ENCODE data around the gene MEOX1. TPM values are rescaled to one million over a fixed set of nuclear protein-coding genes. Genes with fewer than 3 reads are reported as not detected.

The MEOX1 gene
- total and polyA plus RNA-seq, 5 donors: 4.2 to 16.8 (median 10.6) TPM

DNA sequence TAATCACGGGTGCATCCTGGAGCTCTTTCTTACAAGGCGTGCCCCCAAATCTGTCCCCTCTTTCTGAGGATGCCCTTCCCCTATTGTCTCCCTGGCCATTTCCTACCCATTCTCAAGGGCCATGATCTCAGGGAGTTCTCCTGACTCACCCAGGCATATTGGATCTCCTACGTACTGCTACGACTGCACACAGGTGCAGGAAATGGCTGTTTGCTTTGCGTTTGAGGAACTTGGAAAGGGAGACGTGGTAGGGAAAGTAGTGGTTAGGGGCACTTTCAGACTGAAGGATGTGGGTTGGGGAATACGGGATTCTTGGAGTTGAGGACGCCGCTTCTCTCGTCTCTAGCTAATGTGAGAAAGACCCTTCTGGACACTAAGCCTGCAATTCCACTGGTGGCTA is 18.7 kb upstream of the MEOX1 start:
- Histone ChIP-seq H3K4me1 (ENCODE audit: control insufficient read depth, insufficient read depth, low read length) (no peaks in the 10 kb centered on the region), H3K27me3 (ENCODE audit: control insufficient read depth, insufficient read depth) (no peaks in the 10 kb centered on the region), H3K4me3 (ENCODE audit: low read length) (no peak overlapping the region), H3K27ac (ENCODE audit: low read length) (no peak overlapping the region), H3K9me3 (ENCODE audit: control insufficient read depth, low read length) (no peaks in the 10 kb centered on the region)
- intact Hi-C loops (cut with DNase I): no loop called here
- no peak for ATAC-seq
- no peak for DNase-seq
- 76% methylated on average over 10 of the region's 10 CpGs for WGBS

DNA sequence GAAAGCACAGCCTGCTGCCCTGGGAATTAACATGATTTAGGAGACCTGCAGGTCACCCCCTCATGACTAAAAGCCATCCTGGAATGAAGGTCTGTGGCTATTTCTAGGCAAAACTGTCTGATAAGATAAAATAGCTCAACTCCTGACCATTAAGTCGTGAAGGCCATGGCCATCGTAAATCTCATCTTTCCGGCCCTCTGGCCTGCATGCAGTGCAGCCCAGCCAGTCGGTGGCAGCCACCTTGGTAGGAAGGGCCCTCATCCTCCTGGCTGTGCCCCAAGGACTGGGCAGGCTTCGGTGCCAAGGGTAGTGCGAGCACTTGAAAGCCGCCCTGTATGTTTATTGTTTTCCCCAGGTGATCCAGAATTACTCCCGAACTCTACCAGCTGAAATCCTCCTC is 18.2 kb upstream of the MEOX1 start:
- ATAC-seq (no peak), DNase-seq (no peak)
- Histone ChIP-seq H3K9me3 (ENCODE audit: control insufficient read depth, low read length) (no peaks in the 10 kb centered on the region), H3K27me3 (ENCODE audit: control insufficient read depth, insufficient read depth) (no peaks in the 10 kb centered on the region), H3K4me3 (ENCODE audit: low read length) (no peak overlapping the region), H3K4me1 (ENCODE audit: control insufficient read depth, insufficient read depth, low read length) (no peaks in the 10 kb centered on the region), H3K27ac (ENCODE audit: low read length) (no peak overlapping the region)
- intact Hi-C loops (cut with DNase I): no loop called here
- 76% methylated on average over 8 of the region's 8 CpGs for WGBS

DNA sequence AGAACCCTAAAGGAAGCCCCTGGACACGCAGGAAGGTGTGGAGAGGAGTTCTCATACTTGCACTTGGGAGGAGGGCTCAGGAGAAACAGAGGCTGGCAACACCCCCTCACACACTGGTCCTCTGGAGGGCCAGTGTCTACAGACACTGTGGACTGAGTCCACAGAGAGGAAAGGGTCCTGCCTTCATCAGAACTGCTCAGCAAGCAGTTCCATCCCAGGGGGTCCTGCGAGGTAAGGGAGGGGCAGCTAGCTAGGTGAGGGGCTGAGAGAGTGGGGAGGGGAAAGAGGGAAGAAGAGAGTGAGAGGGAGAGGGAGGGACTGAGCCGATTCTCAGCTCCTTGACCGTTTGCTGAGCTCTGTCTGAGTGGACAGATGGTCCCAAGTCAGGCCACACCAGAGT is 17.7 kb upstream of the MEOX1 start:
- Histone ChIP-seq H3K4me1 (ENCODE audit: control insufficient read depth, insufficient read depth, low read length) (no peaks in the 10 kb centered on the region), H3K27me3 (ENCODE audit: control insufficient read depth, insufficient read depth) (no peaks in the 10 kb centered on the region), H3K27ac (ENCODE audit: low read length) (no peak overlapping the region), H3K9me3 (ENCODE audit: control insufficient read depth, low read length) (no peaks in the 10 kb centered on the region), H3K4me3 (ENCODE audit: low read length) (no peak overlapping the region)
- 50% methylated on average over 4 of the region's 4 CpGs for WGBS
- DNase-seq (no peak), ATAC-seq (no peak)
- intact Hi-C loops (cut with DNase I): no loop called here

DNA sequence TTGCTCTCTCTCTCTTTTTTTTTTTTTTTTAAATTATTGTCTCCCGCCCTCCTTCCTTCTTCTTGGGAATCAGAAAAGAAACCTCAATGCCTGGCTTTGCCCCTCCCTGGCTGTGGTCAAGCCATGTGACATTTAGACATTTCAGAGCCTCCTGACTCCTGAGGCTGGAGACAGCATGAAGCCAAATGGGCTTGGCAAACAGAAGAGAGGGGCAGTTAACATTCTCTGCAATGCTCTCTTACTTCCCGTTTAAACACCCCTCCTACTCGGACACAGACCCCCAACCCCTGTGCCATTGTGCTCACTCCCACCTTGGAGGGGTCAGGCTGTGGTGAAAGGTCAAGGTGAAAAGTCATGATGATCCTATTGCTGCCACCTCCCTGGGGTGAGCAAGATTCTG is 14.7 kb upstream of the MEOX1 start:
- no peak overlapping the region for H3K27ac ChIP-seq (ENCODE audit: low read length)
- H3K4me3 ChIP-seq (ENCODE audit: low read length): no peak overlapping the region
- intact Hi-C loops (cut with DNase I): loop anchor here in 2 of 4 donors (2.0 kb wide), 2 partner anchors 100 to 156 kb away; no protein-coding TSS in a partner anchor
- no peaks in the 10 kb centered on the region for H3K4me1 ChIP-seq (ENCODE audit: control insufficient read depth, insufficient read depth, low read length)
- ATAC-seq (no peak), DNase-seq (no peak)
- 65% methylated on average over 3 of the region's 3 CpGs for WGBS
- H3K27me3 ChIP-seq (ENCODE audit: control insufficient read depth, insufficient read depth): no peaks in the 10 kb centered on the region
- H3K9me3 ChIP-seq (ENCODE audit: control insufficient read depth, low read length): no peaks in the 10 kb centered on the region

DNA sequence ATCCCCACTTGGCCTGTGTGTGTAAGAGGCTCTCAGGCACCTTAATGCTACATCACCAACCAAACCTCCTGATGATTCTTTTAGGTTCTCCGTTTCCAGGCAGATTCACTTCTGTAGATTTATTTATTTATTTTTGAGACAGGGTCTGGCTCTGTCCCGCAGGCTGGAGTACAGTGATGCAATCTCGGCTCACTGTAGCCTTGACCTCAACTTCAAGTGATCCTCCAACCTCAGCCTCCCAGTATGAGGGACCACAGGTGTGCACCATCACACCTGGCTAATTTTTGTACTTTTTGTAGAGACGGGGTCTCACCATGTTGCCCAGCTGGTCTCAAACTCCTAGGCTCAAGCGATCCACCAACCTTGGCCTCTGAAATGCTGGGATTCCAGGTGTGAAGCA is 12.7 kb upstream of the MEOX1 start:
- DNase-seq (no peak), ATAC-seq (no peak)
- Histone ChIP-seq H3K27me3 (ENCODE audit: control insufficient read depth, insufficient read depth) (no peaks in the 10 kb centered on the region), H3K4me3 (ENCODE audit: low read length) (no peak overlapping the region), H3K27ac (ENCODE audit: low read length) (no peak overlapping the region), H3K4me1 (ENCODE audit: control insufficient read depth, insufficient read depth, low read length) (peaks cover 3% of the 10 kb centered on the region), H3K9me3 (ENCODE audit: control insufficient read depth, low read length) (no peaks in the 10 kb centered on the region)
- intact Hi-C loops (cut with DNase I): loop anchor here in 2 of 4 donors (1.0 kb wide), 2 partner anchors 97 to 98 kb away; no protein-coding TSS in a partner anchor
- WGBS: 92% methylated on average over 5 of the region's 5 CpGs

DNA sequence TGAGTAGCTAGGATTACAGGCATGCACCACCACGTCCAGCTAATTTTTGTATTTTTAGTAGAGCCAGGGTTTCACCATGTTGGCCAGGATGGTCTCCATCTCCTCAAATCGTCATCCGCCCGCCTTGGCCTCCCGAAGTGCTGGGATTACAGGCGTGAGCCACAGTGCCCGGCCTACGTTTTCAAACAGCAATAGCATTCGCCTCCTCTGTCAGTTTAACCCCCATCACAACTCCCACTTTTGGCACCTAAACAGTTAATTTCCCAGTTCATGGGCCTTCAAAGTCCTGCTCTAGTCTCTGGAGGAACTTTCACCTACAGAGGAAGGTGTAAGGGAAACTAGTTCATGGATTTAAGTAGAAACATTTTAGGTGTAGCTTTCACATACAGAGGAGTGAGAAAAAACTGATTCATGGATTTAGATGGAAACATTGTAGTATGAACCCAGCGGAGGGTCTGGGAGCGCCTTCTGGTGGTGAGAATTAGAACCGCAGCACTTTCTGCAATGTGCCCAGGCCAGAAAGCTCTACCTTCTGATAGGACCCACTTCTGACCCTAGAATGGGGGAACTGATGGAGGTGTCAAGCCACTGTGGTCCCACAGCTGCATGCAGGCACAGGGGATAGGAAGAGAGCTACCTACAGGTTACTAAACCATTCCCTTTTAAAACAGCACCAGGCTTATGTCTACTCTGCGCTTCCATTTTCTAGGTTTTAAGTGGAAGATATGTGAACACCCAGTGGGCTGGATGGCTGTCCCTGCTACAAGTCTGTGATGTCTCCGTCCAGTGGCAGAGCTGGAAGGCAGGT is 12.0 kb upstream of the MEOX1 start:
- Histone ChIP-seq H3K27me3 (ENCODE audit: control insufficient read depth, insufficient read depth) (no peaks in the 10 kb centered on the region), H3K27ac (ENCODE audit: low read length) (no peak overlapping the region), H3K4me3 (ENCODE audit: low read length) (no peak overlapping the region), H3K4me1 (ENCODE audit: control insufficient read depth, insufficient read depth, low read length) (peaks cover 3% of the 10 kb centered on the region), H3K9me3 (ENCODE audit: control insufficient read depth, low read length) (no peaks in the 10 kb centered on the region)
- WGBS: 48% methylated on average over 14 of the region's 14 CpGs
- ATAC-seq: peak; percentile 61 to 70
- peak; percentile 69 to 90 (median 85) for DNase-seq
- intact Hi-C loops (cut with DNase I): loop anchor here in 3 of 4 donors (1.0 to 2.0 kb wide), 3 partner anchors 95 to 97 kb away; no protein-coding TSS in a partner anchor

DNA sequence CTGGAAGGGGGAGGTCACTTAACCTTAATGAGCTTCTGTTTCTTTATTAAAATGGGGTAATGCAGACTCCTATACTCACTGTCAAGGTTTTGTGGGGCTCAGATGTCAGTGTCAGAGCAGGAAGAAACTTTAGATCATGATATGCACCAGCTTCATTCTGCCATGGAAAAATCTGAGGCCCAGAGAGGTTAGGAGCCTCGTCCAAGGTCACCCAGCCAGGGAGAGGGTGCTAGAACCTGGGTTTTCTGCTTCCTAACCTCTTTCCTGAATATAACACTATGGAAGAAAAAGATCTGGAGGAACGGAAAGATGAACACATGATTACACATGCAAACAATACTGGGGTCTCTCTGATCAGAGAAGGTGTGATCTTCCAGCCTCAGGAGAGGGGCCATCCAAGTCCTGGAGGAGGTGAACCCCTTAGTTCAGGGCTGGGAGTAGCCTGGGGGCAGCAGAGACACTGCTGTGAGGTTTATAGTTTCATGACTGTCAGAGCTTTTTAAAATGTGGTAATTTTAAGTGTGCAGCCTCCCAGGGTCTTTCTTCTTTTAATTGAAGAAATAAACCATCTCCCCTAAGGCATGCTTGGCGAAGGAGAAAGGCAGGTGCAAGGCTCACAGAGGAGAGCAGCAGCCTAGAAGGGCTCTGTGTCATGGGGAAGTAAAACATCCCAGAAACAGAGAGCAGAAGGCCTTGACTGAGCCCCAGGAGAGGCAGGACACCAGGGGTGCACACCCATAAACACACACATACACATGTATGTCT is 10.2 kb upstream of the MEOX1 start:
- DNase-seq: peak in 1 of 3 donors; percentile 3
- Histone ChIP-seq H3K4me3 (ENCODE audit: low read length) (no peak overlapping the region), H3K27ac (ENCODE audit: low read length) (no peak overlapping the region), H3K9me3 (ENCODE audit: control insufficient read depth, low read length) (no peaks in the 10 kb centered on the region), H3K4me1 (ENCODE audit: control insufficient read depth, insufficient read depth, low read length) (peaks cover 3% of the 10 kb centered on the region), H3K27me3 (ENCODE audit: control insufficient read depth, insufficient read depth) (no peaks in the 10 kb centered on the region)
- ATAC-seq: no peak
- 93% methylated on average over 3 of the region's 3 CpGs for WGBS
- intact Hi-C loops (cut with DNase I): loop anchor here in 1 of 4 donors (2.0 kb wide), 1 partner anchor 93 kb away; no protein-coding TSS in a partner anchor

DNA sequence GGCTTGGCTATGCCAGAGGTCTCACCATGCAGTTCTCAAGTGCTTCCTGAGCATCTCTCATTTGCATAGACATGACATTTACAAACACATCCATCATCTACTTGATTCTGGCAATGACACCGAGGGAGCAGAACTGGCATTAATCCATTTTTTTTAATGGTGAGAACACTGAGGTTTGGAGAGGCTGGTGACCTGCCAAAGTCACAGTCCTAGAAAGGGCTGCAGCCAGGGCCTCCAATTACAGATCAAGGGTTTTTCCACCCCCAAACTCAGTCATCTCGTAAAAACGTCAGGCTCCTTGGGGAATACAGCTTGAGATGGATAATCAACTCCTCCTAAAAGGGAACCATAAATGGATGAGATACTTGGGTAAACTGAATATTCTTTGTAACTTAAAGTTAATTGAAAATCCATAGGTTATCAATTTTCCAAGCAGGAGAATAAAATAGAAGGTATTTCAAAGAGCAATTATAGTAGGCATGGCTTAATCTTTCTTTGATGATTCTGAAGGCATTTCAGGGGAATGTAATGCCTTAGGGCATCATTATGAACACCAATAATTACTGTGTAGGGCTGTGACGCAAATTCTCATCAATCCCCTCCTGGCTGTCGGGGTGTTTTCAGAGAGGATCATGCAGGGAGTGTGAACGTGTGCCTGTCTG is 9.4 kb upstream of the MEOX1 start:
- no peak for ATAC-seq
- Histone ChIP-seq H3K4me3 (ENCODE audit: low read length) (no peak overlapping the region), H3K27me3 (ENCODE audit: control insufficient read depth, insufficient read depth) (no peaks in the 10 kb centered on the region), H3K27ac (ENCODE audit: low read length) (no peak overlapping the region), H3K9me3 (ENCODE audit: control insufficient read depth, low read length) (no peaks in the 10 kb centered on the region), H3K4me1 (ENCODE audit: control insufficient read depth, insufficient read depth, low read length) (peaks cover 3% of the 10 kb centered on the region)
- DNase-seq: peak in 1 of 3 donors; percentile 62
- intact Hi-C loops (cut with DNase I): no loop called here
- 49% methylated on average over 6 of the region's 6 CpGs for WGBS

DNA sequence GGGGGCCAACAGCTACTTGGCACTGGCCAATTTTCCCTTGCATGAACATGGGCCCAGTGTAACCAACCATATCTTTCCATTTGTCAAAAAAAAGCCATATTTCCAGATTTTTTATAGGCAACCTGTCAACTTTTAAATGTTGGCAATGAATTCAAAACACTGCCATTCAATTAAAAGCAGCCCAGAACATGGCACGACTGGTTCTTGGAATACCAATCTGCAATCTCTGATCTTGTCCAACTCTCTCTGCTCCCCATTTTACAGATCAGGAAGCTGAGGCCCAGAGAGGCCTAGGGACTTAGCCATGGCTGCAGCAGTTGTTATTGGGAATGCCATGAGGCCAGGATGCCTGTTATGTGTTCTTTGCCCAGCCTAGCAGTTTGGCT is 8.9 kb upstream of the MEOX1 start:
- H3K27ac ChIP-seq (ENCODE audit: low read length): no peak overlapping the region
- no peaks in the 10 kb centered on the region for H3K9me3 ChIP-seq (ENCODE audit: control insufficient read depth, low read length)
- 88% methylated on average over 1 of the region's 1 CpG for WGBS
- ATAC-seq (no peak), DNase-seq (no peak)
- intact Hi-C loops (cut with DNase I): no loop called here
- H3K27me3 ChIP-seq (ENCODE audit: control insufficient read depth, insufficient read depth): no peaks in the 10 kb centered on the region
- peaks cover 5% of the 10 kb centered on the region for H3K4me1 ChIP-seq (ENCODE audit: control insufficient read depth, insufficient read depth, low read length)
- H3K4me3 ChIP-seq (ENCODE audit: low read length): no peak overlapping the region

DNA sequence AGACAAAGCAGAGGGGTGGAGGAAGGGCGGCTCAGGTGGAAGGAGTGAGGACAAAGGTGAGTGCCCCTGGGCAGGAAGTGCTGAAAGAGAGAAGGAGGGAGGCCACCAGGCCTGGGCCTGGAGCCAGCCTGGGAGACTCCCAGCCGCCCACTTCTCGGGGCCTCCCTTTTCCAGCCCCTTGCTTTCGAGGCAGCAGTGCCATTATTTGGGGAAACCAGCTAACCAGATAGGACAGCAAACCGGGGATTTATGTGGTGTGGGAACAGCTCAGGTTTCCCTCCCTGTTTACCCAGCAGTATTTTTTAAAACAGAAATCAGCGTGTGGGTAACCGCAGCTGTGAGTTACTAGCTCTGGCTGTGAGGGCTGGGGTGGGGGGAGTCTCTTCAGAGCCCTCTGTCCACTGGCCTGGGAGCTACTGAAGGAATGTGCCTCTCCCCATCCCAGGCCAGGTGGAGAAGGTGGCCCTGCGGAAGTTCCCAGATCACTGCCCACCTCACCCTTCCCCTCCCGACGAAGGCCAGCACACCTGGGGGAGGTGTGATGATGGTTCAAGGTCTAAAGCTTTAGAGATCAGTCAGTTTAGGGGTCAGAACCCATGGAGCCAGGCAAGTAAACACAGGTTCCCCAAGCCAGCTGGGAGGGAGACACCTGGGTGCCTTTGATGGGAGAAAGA is 8.4 kb upstream of the MEOX1 start:
- ATAC-seq: no peak
- intact Hi-C loops (cut with DNase I): no loop called here
- H3K27ac ChIP-seq (ENCODE audit: low read length): no peak overlapping the region
- no peaks in the 10 kb centered on the region for H3K9me3 ChIP-seq (ENCODE audit: control insufficient read depth, low read length)
- H3K4me1 ChIP-seq (ENCODE audit: control insufficient read depth, insufficient read depth, low read length): peaks cover 5% of the 10 kb centered on the region
- no peaks in the 10 kb centered on the region for H3K27me3 ChIP-seq (ENCODE audit: control insufficient read depth, insufficient read depth)
- H3K4me3 ChIP-seq (ENCODE audit: low read length): no peak overlapping the region
- 67% methylated on average over 10 of the region's 10 CpGs for WGBS
- peak in 1 of 3 donors; percentile 36 for DNase-seq

Data from right cardiac atrium (tissue), 5 donors.